C4-2B (cell line): ENCODE data around the gene LMBR1.
A peak's percentile ranks its signal among the peaks of the same experiment; 100 is the strongest.

ENCODE experiments used
- H3K27ac ChIP-seq: fragments of 450-650 bp; 2 replicates; pipeline ENCODE4 v1.5.1; 2017
- CTCF ChIP-seq: fragments of 450-650 bp; conservative IDR thresholded peaks from 2 replicates; pipeline ENCODE4 v1.5.1; 2017; ENCODE audit warnings: mild to moderate bottlenecking
- ZFX ChIP-seq: fragments of 450-650 bp; IDR thresholded peaks from 2 replicates; pipeline ENCODE4 v1.6.1; 2017

LMBR1 gene

DNA sequence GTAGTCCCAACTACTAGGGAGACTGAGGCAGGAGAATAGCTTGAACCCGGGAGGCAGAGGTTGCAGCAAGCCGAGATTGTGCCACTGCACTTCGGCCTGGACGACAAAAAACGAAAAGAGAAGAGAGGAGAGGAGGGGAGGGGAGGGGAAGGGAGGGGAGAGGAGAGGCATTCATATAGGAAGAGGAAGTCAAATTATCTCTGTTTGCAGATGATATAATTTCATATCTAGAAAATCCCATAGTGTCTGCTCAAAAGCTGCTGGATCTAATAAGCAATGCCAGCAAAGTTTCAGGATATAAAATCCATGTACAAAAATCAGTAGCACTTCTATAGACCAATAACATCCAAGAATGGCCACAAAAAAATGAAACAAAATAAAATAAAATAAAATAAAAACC, 120.3 kb downstream of the LMBR1 start:
- no peak overlapping the region for H3K27ac ChIP-seq
- TF ChIP-seq ZFX = no peak
- TF ChIP-seq CTCF = no peak

- TF ChIP-seq CTCF (no peak), ZFX (no peak)
- no peak overlapping the region for H3K27ac ChIP-seq
Observed at GRCh38 chr7:156768698-156769472, 124.1 kb downstream of the LMBR1 start.

- no peak overlapping the region for H3K27ac ChIP-seq
- TF ChIP-seq CTCF (no peak), ZFX (no peak)
Observed at GRCh38 chr7:156766666-156767065, 126.3 kb downstream of the LMBR1 start.

DNA sequence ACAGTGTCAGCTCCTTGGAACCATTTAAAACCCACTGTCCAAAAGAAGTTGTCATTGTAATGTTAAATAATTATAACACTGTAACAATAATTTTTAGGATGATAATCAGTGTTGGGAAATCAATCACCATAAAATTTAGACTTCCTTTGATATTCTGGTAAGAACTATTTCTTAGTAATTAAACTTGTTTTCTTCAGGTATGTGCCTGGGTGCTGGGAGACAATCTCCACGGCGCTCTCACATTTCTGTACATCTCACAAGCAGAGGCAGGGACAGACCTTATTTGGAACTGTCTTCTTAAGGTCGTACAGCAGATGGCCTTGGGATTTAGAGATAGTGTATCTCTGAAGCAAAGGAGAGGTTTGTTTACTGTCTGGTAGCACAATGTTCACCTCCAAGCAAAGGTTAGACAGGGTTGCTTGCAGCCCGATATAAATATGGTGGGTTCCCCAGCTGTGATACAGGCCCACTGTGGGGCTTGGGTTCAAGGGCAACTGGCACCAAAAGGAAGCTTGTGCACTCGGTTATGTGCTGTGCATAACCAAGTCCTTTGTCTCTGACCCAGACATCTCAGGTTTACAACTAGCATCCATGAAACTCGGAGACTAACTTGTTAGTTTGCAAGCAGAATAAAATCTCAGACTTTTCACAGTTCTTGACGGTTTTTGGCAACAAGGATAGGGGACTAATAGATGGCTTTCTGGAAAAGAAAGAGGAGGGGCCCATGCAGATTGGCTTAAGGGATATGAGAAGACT, 126.9 kb downstream of the LMBR1 start:
- TF ChIP-seq CTCF = no peak
- TF ChIP-seq ZFX = no peak
- no peak overlapping the region for H3K27ac ChIP-seq

- H3K27ac ChIP-seq = no peak overlapping the region
- TF ChIP-seq CTCF = no peak
- no peak for TF ChIP-seq ZFX
Observed at GRCh38 chr7:156764766-156765165, 128.2 kb downstream of the LMBR1 start.

GRCh38 chr7:156764016-156764669, 128.8 kb downstream of the LMBR1 start:
- H3K27ac ChIP-seq = no peak overlapping the region
- TF ChIP-seq ZFX (no peak), CTCF (peak; percentile 96)
